Stimulated activated CD4-positive, alpha-beta T cell treated with anti-CD3 and anti-CD28 coated beads, Interleukin-2, amount 100 ng/mL, for 48 hours (primary cell): Measurements from ENCODE around the gene MMP19.
A peak's percentile ranks its signal among the peaks of the same experiment; 100 is the strongest.
"Not testable (repeated sequence)": the region's sequence is repeated elsewhere in the genome, so short reads cannot be mapped to it uniquely, and the experiment has no call there.

Experiments
- DNase-seq, 2 donors: peaks; one replicate each; pipeline ENCODE4 v3.0.0-alpha.2; 2020

The MMP19 gene

GRCh38 chr12:55840581-55841351, 2.0 kb downstream of the MMP19 start:
- no peak for DNase-seq

DNA sequence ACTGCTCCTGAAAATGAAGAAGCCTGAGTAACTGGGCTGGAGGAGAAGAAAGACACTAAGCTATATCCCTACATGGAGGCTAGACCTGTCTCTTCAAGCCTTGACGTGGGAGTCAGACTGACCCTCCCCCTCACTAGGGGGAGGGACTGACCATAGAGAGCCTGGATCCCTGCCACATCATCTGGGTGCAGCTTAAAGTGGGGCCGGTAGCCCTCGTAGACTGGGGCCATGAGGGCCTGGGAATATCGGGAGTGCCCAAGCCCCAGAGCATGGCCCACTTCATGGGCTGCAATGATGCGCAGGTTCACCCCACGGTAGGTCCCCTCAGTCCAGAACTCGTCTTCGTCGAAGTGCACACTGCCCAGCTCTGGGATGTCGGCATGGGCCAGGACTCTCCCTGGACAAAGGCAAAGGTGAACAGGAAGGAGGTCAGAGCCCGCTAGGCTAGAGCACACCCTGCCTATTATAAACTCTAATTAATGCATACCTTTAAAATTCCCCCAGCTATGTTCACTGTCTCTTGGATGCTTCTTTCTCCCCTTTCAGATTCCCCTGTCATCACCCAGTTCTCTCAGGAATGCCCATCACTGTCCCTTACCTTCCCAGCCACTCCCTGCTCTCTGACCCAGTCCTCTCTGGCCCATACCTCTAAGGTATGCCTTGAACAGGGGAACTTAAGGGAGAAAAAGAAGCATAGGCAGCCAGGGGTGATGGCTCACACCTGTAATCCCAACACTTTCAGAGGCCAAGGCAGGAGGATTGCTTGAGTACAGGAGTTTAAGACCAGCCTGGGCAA, 3.2 kb downstream of the MMP19 start:
- DNase-seq = no peak

DNA sequence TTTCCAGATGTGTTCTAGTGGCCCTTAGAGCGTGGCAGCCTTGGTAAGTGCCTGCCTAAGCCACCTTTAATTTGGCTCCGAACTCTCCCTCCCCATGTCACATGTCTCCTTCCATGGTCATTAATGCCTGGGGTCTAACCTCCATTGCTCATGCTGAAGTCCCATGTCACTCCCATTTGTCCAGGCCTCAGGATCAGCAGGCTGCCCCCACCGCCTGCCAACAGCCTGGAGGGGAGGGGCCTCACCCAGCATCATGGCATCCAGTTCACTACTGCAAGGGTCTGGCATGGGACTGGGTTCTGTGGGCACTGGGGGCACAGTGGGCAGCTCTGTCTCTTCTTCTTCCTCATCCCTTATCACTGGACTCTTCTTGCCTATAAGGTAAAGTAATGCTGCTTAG, 4.4 kb downstream of the MMP19 start:
- no peak for DNase-seq

DNA sequence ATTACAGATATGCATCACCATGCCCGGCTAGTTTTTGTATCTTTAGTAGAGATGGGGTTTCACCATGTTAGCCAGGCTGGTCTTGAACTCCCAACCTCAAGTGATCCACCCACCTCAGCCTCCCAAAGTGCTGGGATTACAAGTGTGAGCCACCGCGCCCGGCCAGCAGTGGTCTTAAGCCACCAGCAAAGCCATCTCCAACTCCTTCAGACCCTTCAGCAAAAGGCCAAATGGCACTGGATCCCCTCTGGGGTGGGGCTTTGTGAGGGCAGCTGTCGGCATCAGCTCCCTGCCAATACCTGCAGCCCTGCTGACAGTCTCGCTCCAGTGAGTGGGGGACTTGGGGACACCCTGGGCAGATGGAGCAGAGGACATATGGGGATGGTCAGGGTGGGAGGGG, 8.3 kb downstream of the MMP19 start:
- not testable (repeated sequence) for DNase-seq

DNA sequence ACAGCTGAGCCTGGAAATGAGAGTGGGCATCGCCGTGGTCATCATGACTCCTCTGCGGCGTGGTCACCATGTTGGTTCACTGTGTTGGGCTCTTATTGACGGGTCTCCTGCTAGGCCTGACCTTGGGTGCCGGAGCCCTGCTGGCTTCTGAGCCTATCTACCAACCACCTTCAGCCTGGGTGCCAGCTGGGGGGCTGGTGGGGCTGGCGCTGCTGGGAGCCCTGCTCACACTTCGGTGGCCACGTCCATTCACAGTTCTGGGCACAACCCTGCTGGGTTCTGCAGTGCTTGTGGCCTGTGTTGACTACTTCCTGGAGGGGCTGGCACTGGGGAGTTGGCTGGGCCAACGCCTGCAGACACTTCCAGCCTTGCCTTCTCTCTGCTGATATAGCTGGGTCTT, 9.7 kb downstream of the MMP19 start:
- no peak for DNase-seq

DNA sequence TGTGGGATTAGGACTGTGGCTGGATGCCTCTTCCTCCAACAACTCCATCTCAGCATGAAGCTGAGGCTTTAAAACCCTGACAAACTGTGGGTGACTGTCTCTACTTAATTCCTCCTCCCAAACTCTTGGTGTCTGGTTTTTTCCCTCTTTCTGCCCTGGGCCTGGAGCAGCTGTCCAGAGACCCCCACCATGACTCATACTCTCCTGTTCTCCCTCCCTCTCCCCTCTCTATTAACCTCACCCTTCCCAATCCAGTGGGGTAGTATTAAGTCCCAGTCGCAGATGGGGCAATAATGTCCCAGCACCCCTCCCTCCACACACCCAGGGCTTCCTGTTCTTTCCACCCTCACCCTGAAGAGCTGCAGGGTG, 11.3 kb downstream of the MMP19 start:
- DNase-seq = no peak

DNA sequence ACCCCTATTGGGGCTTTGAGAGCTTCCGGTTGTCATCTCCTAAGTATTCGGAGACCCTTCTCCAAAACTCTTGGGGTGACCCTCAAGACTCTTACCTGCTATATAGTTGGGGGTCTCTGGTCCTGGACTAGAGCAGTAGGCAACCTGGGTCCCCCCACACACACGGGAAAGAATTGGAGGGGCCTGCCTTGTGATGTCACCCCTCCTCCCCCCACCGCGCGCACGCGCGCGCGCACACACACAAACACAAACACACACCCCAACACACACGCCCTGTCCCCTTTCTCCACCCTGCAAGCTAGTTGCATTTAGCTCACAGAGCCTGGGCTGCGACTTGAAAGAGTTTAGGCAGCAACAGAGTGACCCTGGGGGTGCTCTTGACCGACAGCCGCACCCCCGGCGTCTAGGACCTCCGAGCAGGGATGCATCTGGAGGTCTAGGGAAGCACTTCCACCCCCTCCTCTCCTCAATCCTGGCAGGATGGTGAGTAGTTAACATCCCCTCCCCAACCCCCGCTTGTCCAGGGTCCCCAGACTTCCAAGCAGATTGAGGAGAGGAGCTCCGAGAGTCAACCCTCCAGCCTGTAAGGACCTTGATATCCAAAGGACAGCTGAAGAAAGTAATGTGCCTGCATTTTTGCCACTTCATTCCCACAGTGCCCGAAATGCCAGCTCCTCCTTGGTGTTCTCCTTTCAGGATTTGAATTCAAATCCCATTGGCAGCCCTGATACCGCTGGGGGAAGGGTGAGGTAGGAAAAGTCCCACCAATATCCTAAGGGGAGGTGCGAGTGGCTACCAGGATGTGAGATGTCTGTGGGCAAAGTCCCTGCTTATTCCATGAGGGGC, 11.9 kb downstream of the MMP19 start:
- peak in 1 of 2 donors; percentile 25 for DNase-seq

- peak in 1 of 2 donors; percentile 14 for DNase-seq
Measured at GRCh38 chr12:55829967-55830600, 12.7 kb downstream of the MMP19 start.

- DNase-seq = no peak
Measured at GRCh38 chr12:55828357-55828756, 14.4 kb downstream of the MMP19 start.

DNA sequence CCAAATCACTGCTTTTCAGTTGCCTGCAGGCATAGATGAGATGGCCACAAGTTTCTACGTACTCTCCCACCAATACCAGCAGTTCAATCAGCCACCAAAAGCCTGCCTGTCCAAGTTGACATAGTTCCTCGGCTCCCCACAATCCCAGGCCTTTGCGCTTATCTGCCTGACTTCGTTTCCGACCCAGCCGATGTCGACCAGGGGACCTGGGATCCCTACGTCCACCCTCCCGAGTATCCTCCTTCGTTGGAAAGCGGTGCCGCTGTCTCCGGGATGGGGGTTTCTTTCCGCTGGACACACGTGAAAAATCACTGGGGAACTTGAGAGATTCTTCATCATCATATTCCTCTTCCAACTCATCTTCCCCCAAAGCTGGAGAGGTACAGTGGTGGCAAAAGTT, 14.9 kb downstream of the MMP19 start:
- DNase-seq = no peak

- no peak for DNase-seq
Measured at GRCh38 chr12:55824726-55825125, 18.0 kb downstream of the MMP19 start.

DNA sequence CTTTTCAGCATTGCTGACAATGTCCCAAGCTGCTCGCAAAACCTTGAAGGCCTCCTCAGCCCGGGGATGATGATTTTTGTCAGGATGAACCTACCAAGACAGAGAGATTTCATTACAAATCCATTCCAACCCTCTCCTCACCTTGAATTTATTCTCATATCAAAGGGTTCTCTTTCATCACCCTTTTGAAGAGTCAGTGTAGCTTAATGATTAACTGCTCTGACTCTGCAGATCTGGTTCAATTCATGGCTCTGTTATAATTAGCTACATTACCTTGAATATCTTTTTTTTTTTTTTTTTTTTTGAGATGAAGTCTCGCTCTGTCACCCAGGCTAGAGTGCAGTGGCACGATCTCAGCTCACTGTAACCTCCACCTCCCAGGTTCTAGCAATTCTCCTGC, 19.3 kb downstream of the MMP19 start:
- DNase-seq = no peak

DNA sequence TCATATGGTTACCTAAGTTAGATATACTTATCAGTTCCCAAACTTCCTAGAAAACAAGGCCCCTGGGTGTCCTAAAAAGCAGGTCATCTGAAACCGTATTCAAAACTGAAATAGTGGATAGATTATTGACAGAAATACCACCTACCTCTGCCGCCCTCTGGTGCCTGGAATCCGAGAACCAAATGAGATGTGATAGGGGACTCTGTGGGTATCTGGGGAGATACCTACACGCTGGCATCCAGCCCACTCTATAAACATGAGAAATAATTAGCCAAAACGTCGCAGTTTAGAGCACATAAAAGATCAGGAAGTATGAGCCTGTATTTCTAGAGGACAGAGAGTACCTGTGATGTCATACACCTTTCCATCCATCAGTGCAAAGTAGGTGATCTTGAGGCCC, 20.5 kb downstream of the MMP19 start:
- no peak for DNase-seq

DNA sequence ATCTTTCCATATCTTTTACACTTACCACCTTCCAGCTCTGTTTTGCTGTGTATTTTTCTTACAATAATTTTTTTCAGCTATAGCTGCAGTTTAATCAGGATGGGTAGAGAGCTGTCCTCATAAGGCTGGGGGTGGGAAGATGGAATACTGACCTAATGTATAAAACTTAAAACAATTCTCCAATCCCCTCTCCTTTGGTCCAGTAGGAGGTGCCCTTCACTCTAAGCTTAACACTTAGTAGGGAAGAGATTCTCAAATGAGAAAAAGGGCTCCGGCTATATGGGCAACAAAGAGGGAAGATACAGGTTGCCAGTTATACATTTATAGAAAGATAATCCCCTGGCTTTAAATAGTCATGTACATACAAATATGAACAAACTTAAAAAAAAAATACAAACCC, 22.1 kb downstream of the MMP19 start:
- no peak for DNase-seq

GRCh38 chr12:55818886-55819285, 23.9 kb downstream of the MMP19 start:
- no peak for DNase-seq

DNA sequence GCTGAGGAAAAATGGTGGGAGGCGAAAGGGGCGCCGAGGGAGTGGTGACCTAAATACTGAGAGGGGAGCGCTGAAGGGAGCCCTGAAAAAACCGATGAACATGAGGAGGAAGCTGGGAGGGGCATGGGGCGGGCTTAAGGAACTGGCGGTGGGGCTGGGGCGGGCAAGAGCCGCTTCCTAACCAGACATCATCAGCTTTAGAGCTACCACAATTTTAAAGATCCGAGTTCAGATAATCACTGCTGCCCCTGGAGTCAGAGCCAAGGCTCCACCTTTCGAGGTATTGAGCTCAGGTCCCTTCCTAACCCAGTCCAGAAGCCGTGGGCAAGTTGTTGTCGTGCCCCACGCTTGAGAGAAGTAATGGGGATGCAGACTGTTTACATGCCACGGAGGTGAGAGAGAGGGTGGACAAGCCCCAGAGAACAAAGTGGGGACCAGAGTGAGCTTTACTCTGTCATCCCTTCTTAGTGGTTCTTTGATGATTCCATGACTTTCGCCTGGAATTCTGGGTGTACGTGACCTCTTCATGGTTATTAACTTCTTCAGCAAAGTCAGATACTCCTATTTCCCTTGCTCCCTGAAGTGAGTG, 24.5 kb downstream of the MMP19 start:
- DNase-seq = no peak

GRCh38 chr12:55817345-55818139, 25.2 kb downstream of the MMP19 start, which contains the start of the genes ORMDL2 and SARNP:
Gene ORMDL2, plus strand, starts transcription at chr12:55818041. Its CDS starts 959 bp downstream, at chr12:55819000.
Gene SARNP, minus strand, starts transcription at chr12:55817724. Its CDS starts 23 bp downstream, at chr12:55817701.
- peak; percentile 89 for DNase-seq

DNA sequence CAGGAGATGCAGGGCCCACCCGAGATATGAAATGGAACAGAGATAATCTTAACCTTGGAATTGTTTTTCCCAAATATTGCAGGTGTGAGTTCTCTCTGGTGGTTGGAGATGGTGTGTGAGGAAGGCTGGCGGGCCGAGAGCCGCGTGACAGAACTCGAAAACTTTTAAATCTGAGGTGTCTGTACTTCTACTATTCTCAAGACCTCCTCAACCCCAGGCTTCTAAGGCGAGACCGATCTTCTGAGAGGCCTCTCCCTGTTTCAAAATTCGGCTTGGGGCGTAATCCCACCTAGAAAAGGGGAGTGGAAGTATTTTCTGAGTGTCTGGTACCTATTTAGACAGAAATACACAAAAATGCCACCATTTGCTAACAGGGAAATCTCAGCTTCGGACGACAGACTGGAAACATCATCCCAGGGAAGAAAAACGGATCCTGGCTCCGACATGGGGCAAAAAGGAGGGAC, 25.8 kb downstream of the MMP19 start:
- DNase-seq = no peak

DNA sequence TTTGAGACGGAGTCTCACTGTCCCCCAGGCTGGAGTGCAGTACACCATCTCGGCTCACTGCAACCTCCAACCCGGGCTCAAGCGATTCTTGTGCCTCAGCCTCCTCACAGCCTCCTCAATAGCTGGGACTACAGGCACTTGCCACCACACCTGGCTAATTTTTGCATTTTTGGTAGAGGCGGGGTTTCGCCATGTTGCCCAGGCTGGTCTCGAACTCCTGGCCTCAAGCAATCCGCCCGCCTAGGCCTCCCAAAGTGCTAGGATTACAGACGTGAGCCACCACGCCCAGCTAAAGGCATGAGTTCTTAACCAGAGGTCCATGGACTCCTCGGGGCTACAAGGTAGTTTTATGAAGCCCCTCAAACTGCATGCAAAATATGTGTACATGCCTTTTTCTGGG, 27.3 kb downstream of the MMP19 start:
- no peak for DNase-seq

- DNase-seq = no peak
Measured at GRCh38 chr12:55814257-55814656, 28.5 kb downstream of the MMP19 start.

- no peak for DNase-seq
Measured at GRCh38 chr12:55812088-55812487, 30.6 kb downstream of the MMP19 start.
